Measurements from ENCODE around the gene CAPZB.

CAPZB gene

DNA sequence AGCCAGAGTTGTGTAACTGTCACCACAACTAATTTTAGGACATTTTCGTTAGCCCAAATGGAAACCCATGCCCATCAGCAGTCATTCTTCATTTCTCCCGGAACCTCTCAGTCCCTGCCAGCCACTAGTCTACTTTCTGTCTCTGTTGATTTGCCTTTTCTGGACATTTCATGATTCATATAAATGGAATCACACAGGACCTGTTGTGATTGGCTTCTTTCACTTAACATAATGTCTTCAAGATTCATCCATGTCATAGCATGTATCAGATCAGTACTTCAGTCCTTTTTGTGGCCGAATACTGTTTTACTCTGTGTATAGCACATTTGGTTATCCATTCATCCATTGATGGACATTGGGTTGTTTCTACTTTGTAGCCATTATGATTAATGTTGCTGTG lies 166.1 kb downstream of the CAPZB start:
- H3K36me3 ChIP-seq (ENCODE audit: insufficient read depth, low read length) = no peaks in the 10 kb centered on the region
- no peaks in the 10 kb centered on the region for H3K27me3 ChIP-seq (ENCODE audit: insufficient read depth, low read length, poor library complexity)
- no peak overlapping the region for H3K9ac ChIP-seq (ENCODE audit: low read depth, low read length)
- H3K9me3 ChIP-seq (ENCODE audit: insufficient read depth, low read length, severe bottlenecking) = no peaks in the 10 kb centered on the region
- H3K4me3 ChIP-seq (ENCODE audit: low read depth in 1 of 2, low read length in 2 of 2) = no peak overlapping the region
- no peak overlapping the region for H2AFZ ChIP-seq (ENCODE audit: low read depth, low read length)
- H3K4me1 ChIP-seq (ENCODE audit: insufficient read depth, low read length) = no peaks in the 10 kb centered on the region
- no peak for DNase-seq
- TF ChIP-seq, protein P1, sequence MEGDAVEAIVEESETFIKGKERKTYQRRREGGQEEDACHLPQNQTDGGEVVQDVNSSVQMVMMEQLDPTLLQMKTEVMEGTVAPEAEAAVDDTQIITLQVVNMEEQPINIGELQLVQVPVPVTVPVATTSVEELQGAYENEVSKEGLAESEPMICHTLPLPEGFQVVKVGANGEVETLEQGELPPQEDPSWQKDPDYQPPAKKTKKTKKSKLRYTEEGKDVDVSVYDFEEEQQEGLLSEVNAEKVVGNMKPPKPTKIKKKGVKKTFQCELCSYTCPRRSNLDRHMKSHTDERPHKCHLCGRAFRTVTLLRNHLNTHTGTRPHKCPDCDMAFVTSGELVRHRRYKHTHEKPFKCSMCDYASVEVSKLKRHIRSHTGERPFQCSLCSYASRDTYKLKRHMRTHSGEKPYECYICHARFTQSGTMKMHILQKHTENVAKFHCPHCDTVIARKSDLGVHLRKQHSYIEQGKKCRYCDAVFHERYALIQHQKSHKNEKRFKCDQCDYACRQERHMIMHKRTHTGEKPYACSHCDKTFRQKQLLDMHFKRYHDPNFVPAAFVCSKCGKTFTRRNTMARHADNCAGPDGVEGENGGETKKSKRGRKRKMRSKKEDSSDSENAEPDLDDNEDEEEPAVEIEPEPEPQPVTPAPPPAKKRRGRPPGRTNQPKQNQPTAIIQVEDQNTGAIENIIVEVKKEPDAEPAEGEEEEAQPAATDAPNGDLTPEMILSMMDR (IDR thresholded peaks at IDR 0.05; ENCODE audit: borderline replicate concordance, extremely low read depth, low read length, poor library complexity, severe bottlenecking) = no peak
- TF ChIP-seq EZH2 (IDR thresholded peaks at IDR 0.05; ENCODE audit: borderline replicate concordance, low read depth, low read length, severe bottlenecking) = no peak
- H4K20me1 ChIP-seq (ENCODE audit: insufficient read depth, low read length) = 0 out of 2 replicates have a peak, but pooled peaks cover 6% of the 10 kb centered on the region
- H3K79me2 ChIP-seq (ENCODE audit: insufficient read depth, low read length) = no peaks in the 10 kb centered on the region
- no peak overlapping the region for H3K4me2 ChIP-seq (ENCODE audit: insufficient read depth, low read length)
- no peak overlapping the region for H3K27ac ChIP-seq (ENCODE audit: low read length)
- ATAC-seq (ENCODE audit: insufficient read depth, low read depth) = no peak

DNA sequence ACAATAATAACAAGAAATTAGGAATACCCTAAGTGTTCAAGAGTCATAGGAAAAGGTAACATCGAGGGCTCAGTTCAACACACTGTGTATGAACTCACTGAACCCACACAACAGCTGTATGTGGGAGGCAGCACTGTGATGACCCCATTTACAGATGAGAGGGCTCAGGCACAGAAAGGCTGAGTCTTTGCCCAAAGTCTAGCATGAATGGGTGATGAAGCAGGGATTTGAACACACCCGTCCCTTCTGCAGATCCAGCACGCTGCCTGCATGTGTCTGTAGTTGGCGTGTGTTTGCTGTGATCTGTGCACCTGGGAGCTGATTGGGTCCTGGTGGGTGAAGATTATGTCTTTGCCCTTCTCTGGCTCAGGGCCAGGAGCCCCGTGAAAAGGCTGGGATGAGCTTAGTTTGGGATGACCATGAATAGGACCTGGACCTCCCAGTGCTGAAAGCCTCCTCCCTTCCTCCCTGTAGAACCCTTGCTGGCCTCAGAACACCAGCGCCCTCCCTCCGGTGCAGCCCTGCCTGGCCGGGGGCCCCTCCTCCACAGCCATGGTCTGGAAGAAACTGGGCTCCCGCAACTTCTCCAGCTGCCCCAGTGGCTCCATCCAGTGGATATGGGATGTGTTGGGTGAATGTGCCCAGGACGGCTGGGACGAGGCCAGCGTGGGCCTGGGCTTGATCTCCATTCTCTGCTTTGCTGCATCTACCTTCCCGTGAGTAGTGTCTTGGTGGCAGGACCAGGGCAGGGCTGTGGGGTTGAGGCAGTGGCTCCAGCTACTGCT lies 168.0 kb downstream of the CAPZB start:
- H3K27me3 ChIP-seq (ENCODE audit: insufficient read depth, low read length, poor library complexity) = no peaks in the 10 kb centered on the region
- H3K9me3 ChIP-seq (ENCODE audit: insufficient read depth, low read length, severe bottlenecking) = no peaks in the 10 kb centered on the region
- DNase-seq = no peak
- peaks cover 11% of the 10 kb centered on the region for H3K4me1 ChIP-seq (ENCODE audit: insufficient read depth, low read length)
- 0 out of 2 replicates have a peak, but pooled peaks cover 6% of the 10 kb centered on the region for H4K20me1 ChIP-seq (ENCODE audit: insufficient read depth, low read length)
- H3K79me2 ChIP-seq (ENCODE audit: insufficient read depth, low read length) = no peaks in the 10 kb centered on the region; the same call in 1 of the 2 replicates
- H3K27ac ChIP-seq (ENCODE audit: low read length) = no peak overlapping the region
- H3K4me3 ChIP-seq (ENCODE audit: low read depth in 1 of 2, low read length in 2 of 2) = no peak overlapping the region
- H2AFZ ChIP-seq (ENCODE audit: low read depth, low read length) = no peak overlapping the region
- H3K36me3 ChIP-seq (ENCODE audit: insufficient read depth, low read length) = no peaks in the 10 kb centered on the region
- no peak overlapping the region for H3K4me2 ChIP-seq (ENCODE audit: insufficient read depth, low read length)
- H3K9ac ChIP-seq (ENCODE audit: low read depth, low read length) = no peak overlapping the region
- TF ChIP-seq EZH2 (IDR thresholded peaks at IDR 0.05; ENCODE audit: borderline replicate concordance, low read depth, low read length, severe bottlenecking) = no peak
- TF ChIP-seq, protein P1 (IDR thresholded peaks at IDR 0.05; ENCODE audit: borderline replicate concordance, extremely low read depth, low read length, poor library complexity, severe bottlenecking) = no peak
- ATAC-seq (ENCODE audit: insufficient read depth, low read depth) = no peak

DNA sequence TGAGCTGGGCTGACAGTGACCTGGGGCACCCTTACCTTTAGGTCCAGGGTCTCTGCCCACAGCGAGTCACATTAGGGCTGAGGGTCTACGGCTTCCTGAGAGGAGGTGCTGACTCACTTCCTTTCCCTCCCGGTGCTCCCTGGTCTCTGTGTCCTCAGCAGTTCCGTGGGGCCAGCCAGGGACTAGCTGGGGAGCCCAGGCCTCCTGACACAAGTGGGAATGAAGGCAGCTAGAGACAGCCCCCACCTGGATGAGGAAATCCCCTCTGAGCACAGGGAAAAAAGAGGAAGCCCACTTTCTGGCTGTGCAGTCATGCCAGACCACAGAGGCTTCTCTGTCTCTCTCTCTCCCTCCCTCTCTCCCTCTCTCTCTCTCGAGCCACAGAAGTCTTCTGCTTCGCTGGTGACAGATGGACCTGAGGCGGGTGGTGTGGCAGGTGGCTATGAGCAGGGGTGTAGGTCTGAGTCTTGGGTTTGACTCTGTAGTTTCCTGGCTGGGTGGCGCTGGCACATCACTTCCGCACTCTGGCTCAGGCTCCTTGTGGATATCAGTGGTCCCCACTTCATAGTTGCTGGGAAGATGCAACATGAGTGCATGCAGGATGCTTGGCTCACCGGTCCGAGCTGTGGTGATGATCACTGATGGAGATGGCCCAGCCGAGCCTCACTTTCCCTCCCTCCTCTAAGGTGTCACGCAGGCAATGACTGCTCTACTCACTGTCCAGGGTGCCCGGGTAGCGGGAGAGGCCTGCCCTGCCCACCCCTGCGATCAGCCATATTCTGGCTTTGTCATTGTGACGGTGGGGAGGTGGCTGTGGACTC lies 169.8 kb downstream of the CAPZB start:
- ATAC-seq (ENCODE audit: insufficient read depth, low read depth) (no peak), DNase-seq (no peak)
- no peaks in the 10 kb centered on the region for H3K27me3 ChIP-seq (ENCODE audit: insufficient read depth, low read length, poor library complexity)
- H3K36me3 ChIP-seq (ENCODE audit: insufficient read depth, low read length) = no peaks in the 10 kb centered on the region; the same call in 1 of the 2 replicates
- TF ChIP-seq, protein P1 (IDR thresholded peaks at IDR 0.05; ENCODE audit: borderline replicate concordance, extremely low read depth, low read length, poor library complexity, severe bottlenecking) = no peak
- TF ChIP-seq EZH2 (IDR thresholded peaks at IDR 0.05; ENCODE audit: borderline replicate concordance, low read depth, low read length, severe bottlenecking) = no peak
- peaks cover 13% of the 10 kb centered on the region for H3K79me2 ChIP-seq (ENCODE audit: insufficient read depth, low read length)
- H3K9me3 ChIP-seq (ENCODE audit: insufficient read depth, low read length, severe bottlenecking) = no peaks in the 10 kb centered on the region
- H2AFZ ChIP-seq (ENCODE audit: low read depth, low read length) = no peak overlapping the region
- no peak overlapping the region for H3K9ac ChIP-seq (ENCODE audit: low read depth, low read length)
- no peak overlapping the region for H3K4me3 ChIP-seq (ENCODE audit: low read depth in 1 of 2, low read length in 2 of 2)
- H3K27ac ChIP-seq (ENCODE audit: low read length) = no peak overlapping the region
- H3K4me1 ChIP-seq (ENCODE audit: insufficient read depth, low read length) = peaks cover 21% of the 10 kb centered on the region
- 0 out of 2 replicates have a peak, but pooled peaks cover 6% of the 10 kb centered on the region for H4K20me1 ChIP-seq (ENCODE audit: insufficient read depth, low read length)
- no peak overlapping the region for H3K4me2 ChIP-seq (ENCODE audit: insufficient read depth, low read length)

All from DND-41 (cell line).